Measurements from ENCODE around the gene GALNT17. TPM values are rescaled to one million over a fixed set of nuclear protein-coding genes. Genes with fewer than 3 reads are reported as not detected.

GALNT17 gene
- total RNA-seq, 4 donors from 2014 or later, result 4.4 to 33.8 (median 11.3) TPM

GRCh38 chr7:71327946-71328345 is 196.0 kb downstream of the GALNT17 start:
- Histone ChIP-seq H3K36me3 (no peaks in the 10 kb centered on the region), H3K27me3 (no peaks in the 10 kb centered on the region), H3K4me3 (no peak overlapping the region), H3K4me1 (no peaks in the 10 kb centered on the region), H3K27ac (no peak overlapping the region), H3K9me3 (no peaks in the 10 kb centered on the region)
- no peak for TF ChIP-seq POLR2A (IDR thresholded peaks at IDR 0.05)
- no peak for TF ChIP-seq CTCF (IDR thresholded peaks at IDR 0.05)
- intact Hi-C loops (cut with DNase I; ENCODE audit: low total_unique reads), result no loop called here
- DNase-seq, result no peak

- Histone ChIP-seq H3K36me3 (no peaks in the 10 kb centered on the region), H3K27ac (no peak overlapping the region), H3K4me3 (no peak overlapping the region), H3K27me3 (no peaks in the 10 kb centered on the region), H3K4me1 (no peaks in the 10 kb centered on the region), H3K9me3 (no peaks in the 10 kb centered on the region)
- TF ChIP-seq POLR2A (IDR thresholded peaks at IDR 0.05) (no peak), CTCF (IDR thresholded peaks at IDR 0.05) (no peak)
- intact Hi-C loops (cut with DNase I; ENCODE audit: low total_unique reads), result no loop called here
- DNase-seq, result no peak
Observed at GRCh38 chr7:71329030-71329660, 197.2 kb downstream of the GALNT17 start.

GRCh38 chr7:71332207-71332606 is 200.3 kb downstream of the GALNT17 start:
- H3K4me3 ChIP-seq, result no peak overlapping the region
- no peaks in the 10 kb centered on the region for H3K9me3 ChIP-seq
- DNase-seq, result no peak
- TF ChIP-seq POLR2A (IDR thresholded peaks at IDR 0.05) (no peak), CTCF (IDR thresholded peaks at IDR 0.05) (no peak)
- H3K36me3 ChIP-seq, result no peaks in the 10 kb centered on the region
- intact Hi-C loops (cut with DNase I; ENCODE audit: low total_unique reads), result no loop called here
- no peaks in the 10 kb centered on the region for H3K4me1 ChIP-seq
- no peak overlapping the region for H3K27ac ChIP-seq
- no peaks in the 10 kb centered on the region for H3K27me3 ChIP-seq

- intact Hi-C loops (cut with DNase I; ENCODE audit: low total_unique reads), result no loop called here
- H3K27ac ChIP-seq, result peak overlapping the region; percentile 22 to 55
- no peaks in the 10 kb centered on the region for H3K27me3 ChIP-seq
- no peak for DNase-seq
- no peaks in the 10 kb centered on the region for H3K36me3 ChIP-seq
- H3K9me3 ChIP-seq, result no peaks in the 10 kb centered on the region
- H3K4me1 ChIP-seq, result no peaks in the 10 kb centered on the region
- TF ChIP-seq POLR2A (IDR thresholded peaks at IDR 0.05), result no peak
- no peak for TF ChIP-seq CTCF (IDR thresholded peaks at IDR 0.05)
- no peak overlapping the region for H3K4me3 ChIP-seq
Observed at GRCh38 chr7:71334541-71334940, 202.6 kb downstream of the GALNT17 start.

GRCh38 chr7:71338866-71339265 is 206.9 kb downstream of the GALNT17 start:
- Histone ChIP-seq H3K36me3 (no peaks in the 10 kb centered on the region), H3K27me3 (no peaks in the 10 kb centered on the region), H3K4me1 (no peaks in the 10 kb centered on the region), H3K9me3 (no peaks in the 10 kb centered on the region), H3K4me3 (no peak overlapping the region), H3K27ac (no peak overlapping the region)
- intact Hi-C loops (cut with DNase I; ENCODE audit: low total_unique reads), result no loop called here
- no peak for DNase-seq
- TF ChIP-seq CTCF (IDR thresholded peaks at IDR 0.05), result no peak
- TF ChIP-seq POLR2A (IDR thresholded peaks at IDR 0.05), result no peak

Data from uterus (tissue), 4 donors.